ENCODE data around the gene MAS1. TPM values are rescaled to one million over a fixed set of nuclear protein-coding genes. Genes with fewer than 3 reads are reported as not detected.

Gene MAS1
- total and polyA plus RNA-seq, 10 of the 15 experiments (the other 5 are each of a cell fraction or from before 2014, with no cell fraction given) = under 0.01 to 0.08 TPM; not detected in 8

- peak; percentile 54 for TF ChIP-seq SP1 (IDR thresholded peaks at IDR 0.05; ENCODE audit: low read depth, low read length)
- no peak for TF ChIP-seq KAT2A (conservative IDR thresholded peaks at IDR 0.05; ENCODE audit: control insufficient read depth, low read depth, low read length)
- TF ChIP-seq, protein P1, sequence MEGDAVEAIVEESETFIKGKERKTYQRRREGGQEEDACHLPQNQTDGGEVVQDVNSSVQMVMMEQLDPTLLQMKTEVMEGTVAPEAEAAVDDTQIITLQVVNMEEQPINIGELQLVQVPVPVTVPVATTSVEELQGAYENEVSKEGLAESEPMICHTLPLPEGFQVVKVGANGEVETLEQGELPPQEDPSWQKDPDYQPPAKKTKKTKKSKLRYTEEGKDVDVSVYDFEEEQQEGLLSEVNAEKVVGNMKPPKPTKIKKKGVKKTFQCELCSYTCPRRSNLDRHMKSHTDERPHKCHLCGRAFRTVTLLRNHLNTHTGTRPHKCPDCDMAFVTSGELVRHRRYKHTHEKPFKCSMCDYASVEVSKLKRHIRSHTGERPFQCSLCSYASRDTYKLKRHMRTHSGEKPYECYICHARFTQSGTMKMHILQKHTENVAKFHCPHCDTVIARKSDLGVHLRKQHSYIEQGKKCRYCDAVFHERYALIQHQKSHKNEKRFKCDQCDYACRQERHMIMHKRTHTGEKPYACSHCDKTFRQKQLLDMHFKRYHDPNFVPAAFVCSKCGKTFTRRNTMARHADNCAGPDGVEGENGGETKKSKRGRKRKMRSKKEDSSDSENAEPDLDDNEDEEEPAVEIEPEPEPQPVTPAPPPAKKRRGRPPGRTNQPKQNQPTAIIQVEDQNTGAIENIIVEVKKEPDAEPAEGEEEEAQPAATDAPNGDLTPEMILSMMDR (IDR thresholded peaks at IDR 0.05 in 2 of 3, conservative IDR thresholded peaks at IDR 0.05 in 1 of 3; ENCODE audit: control insufficient read depth in 2 of 3, extremely low read depth in 1 of 3, insufficient read depth in 1 of 3, low read depth in 3 of 3, low read length in 3 of 3) = no peak
- TF ChIP-seq NFIC (IDR thresholded peaks at IDR 0.05; ENCODE audit: low read depth, low read length) = peak; percentile 92
- no peak for TF ChIP-seq NFYB (IDR thresholded peaks at IDR 0.05; ENCODE audit: insufficient read depth, low read depth, low read length)
- TF ChIP-seq DPF2 (IDR thresholded peaks at IDR 0.05) = peak; percentile 90
- TF ChIP-seq IKZF1 (conservative IDR thresholded peaks at IDR 0.05) = peak; percentile 90
- no peak for TF ChIP-seq ESRRA (IDR thresholded peaks at IDR 0.05; ENCODE audit: low read length)
- TF ChIP-seq BHLHE40 (IDR thresholded peaks at IDR 0.05; ENCODE audit: borderline replicate concordance in 1 of 2, low read depth in 2 of 2, low read length in 1 of 2) = peak; percentile 39 to 75; a peak in 3 of 4 replicates
- TF ChIP-seq GATAD2B (conservative IDR thresholded peaks at IDR 0.05; ENCODE audit: low read depth) = peak; percentile 63
- peak; percentile 72; the same call in 1 of the 2 replicates for TF ChIP-seq TBL1XR1 (IDR thresholded peaks at IDR 0.05; ENCODE audit: low read depth, low read length)
- peak; percentile 94 for TF ChIP-seq ATF2 (IDR thresholded peaks at IDR 0.05; ENCODE audit: low read length)
- TF ChIP-seq BACH1 (IDR thresholded peaks at IDR 0.05; ENCODE audit: borderline replicate concordance) = peak; percentile 42; the same call in 1 of the 2 replicates
- no peak for TF ChIP-seq NFXL1 (IDR thresholded peaks at IDR 0.05; ENCODE audit: borderline replicate concordance)
- peak; percentile 95 for TF ChIP-seq JUNB (IDR thresholded peaks at IDR 0.05)
- no peak for TF ChIP-seq SIX5 (IDR thresholded peaks at IDR 0.05; ENCODE audit: low read depth, low read length, severe bottlenecking)
- TF ChIP-seq PML (IDR thresholded peaks at IDR 0.05; ENCODE audit: low read length) = 0 out of 2 replicates have a peak, but pooled peaks have one; percentile 38
- TF ChIP-seq, protein P2, sequence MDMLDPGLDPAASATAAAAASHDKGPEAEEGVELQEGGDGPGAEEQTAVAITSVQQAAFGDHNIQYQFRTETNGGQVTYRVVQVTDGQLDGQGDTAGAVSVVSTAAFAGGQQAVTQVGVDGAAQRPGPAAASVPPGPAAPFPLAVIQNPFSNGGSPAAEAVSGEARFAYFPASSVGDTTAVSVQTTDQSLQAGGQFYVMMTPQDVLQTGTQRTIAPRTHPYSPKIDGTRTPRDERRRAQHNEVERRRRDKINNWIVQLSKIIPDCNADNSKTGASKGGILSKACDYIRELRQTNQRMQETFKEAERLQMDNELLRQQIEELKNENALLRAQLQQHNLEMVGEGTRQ (IDR thresholded peaks at IDR 0.05; ENCODE audit: borderline replicate concordance, low read depth, low read length) = no peak
- TF ChIP-seq POU2F2 (IDR thresholded peaks at IDR 0.05; ENCODE audit: borderline replicate concordance, low read depth, low read length) = peak; percentile 95
- peak in 1 of 2 experiments; percentile 71; a peak in 1 of 4 replicates for TF ChIP-seq ETV6 (conservative IDR thresholded peaks at IDR 0.05 in 1 of 2, IDR thresholded peaks at IDR 0.05 in 1 of 2; ENCODE audit: borderline replicate concordance in 1 of 2, low read depth in 1 of 2)
- TF ChIP-seq EP300 (IDR thresholded peaks at IDR 0.05; ENCODE audit: borderline replicate concordance in 1 of 2, control insufficient read depth in 1 of 2, low read depth in 2 of 2, low read length in 2 of 2) = peak; percentile 79 to 81
- no peak for TF ChIP-seq SUZ12 (IDR thresholded peaks at IDR 0.05; ENCODE audit: unreplicated experiment)
- no peak for TF ChIP-seq POLR2AphosphoS2 (IDR thresholded peaks at IDR 0.05; ENCODE audit: low read depth, low read length)
- TF ChIP-seq NR2C2 (IDR thresholded peaks at IDR 0.05; ENCODE audit: borderline replicate concordance, control insufficient read depth, insufficient read length, low read depth) = no peak
- peak; percentile 88 for TF ChIP-seq SKIL (IDR thresholded peaks at IDR 0.05; ENCODE audit: low read depth, poor library complexity, severe bottlenecking)
These were observed 40.3 kb downstream of the MAS1 start (continued) for GRCh38 chr6:159931112-159931511.

All from GM12878 (cell line).